Stimulated activated CD8-positive, alpha-beta memory T cell treated with anti-CD3 and anti-CD28 coated beads, Interleukin-12 subunit alpha, Interleukin-12 subunit beta, amount 100 ng/mL, for 4 hours (primary cell): ENCODE data around the gene RPH3AL.
"Not testable (repeated sequence)": the region's sequence is repeated elsewhere in the genome, so short reads cannot be mapped to it uniquely, and the experiment has no call there.

ENCODE experiments used
- DNase-seq: peaks from one replicate; pipeline ENCODE4 v3.0.0-alpha.2; 2020; ENCODE audit warnings: low read depth

Gene RPH3AL

GRCh38 chr17:379531-380465 is 27.2 kb upstream of the RPH3AL start:
- DNase-seq, result no peak

GRCh38 chr17:378068-378467 is 25.5 kb upstream of the RPH3AL start:
- DNase-seq, result no peak

- DNase-seq, result no peak
Measured at GRCh38 chr17:376936-377863, 24.6 kb upstream of the RPH3AL start.

- DNase-seq, result no peak
Measured at GRCh38 chr17:373613-374230, 21.1 kb upstream of the RPH3AL start.

- no peak for DNase-seq
Measured at GRCh38 chr17:372157-373152, 19.8 kb upstream of the RPH3AL start.

- DNase-seq, result no peak
Measured at GRCh38 chr17:371583-371982, 19.0 kb upstream of the RPH3AL start.

GRCh38 chr17:367656-368055 is 15.0 kb upstream of the RPH3AL start:
- not testable (repeated sequence) for DNase-seq

GRCh38 chr17:366657-367615 is 14.3 kb upstream of the RPH3AL start:
- not testable (repeated sequence) for DNase-seq

- no peak for DNase-seq
Measured at GRCh38 chr17:364766-365165, 12.2 kb upstream of the RPH3AL start.

- DNase-seq, result no peak
Measured at GRCh38 chr17:364308-364707, 11.7 kb upstream of the RPH3AL start.

- DNase-seq, result no peak
Measured at GRCh38 chr17:362721-363120, 10.1 kb upstream of the RPH3AL start.

- DNase-seq, result no peak
Measured at GRCh38 chr17:360092-360750, 7.6 kb upstream of the RPH3AL start.

GRCh38 chr17:358491-359151 is 6.0 kb upstream of the RPH3AL start:
- DNase-seq, result no peak

GRCh38 chr17:357644-358043 is 5.0 kb upstream of the RPH3AL start:
- no peak for DNase-seq

- no peak for DNase-seq
Measured at GRCh38 chr17:356671-357434, 4.2 kb upstream of the RPH3AL start.

GRCh38 chr17:354651-355556 is 2.3 kb upstream of the RPH3AL start:
- DNase-seq, result no peak

- DNase-seq, result no peak
Measured at GRCh38 chr17:353838-354234, 1.2 kb upstream of the RPH3AL start.
